ENCODE results near the gene GPRC5A.

The GPRC5A gene

GRCh38 chr12:12922978-12923377, 31.6 kb downstream of the GPRC5A start:
- Histone ChIP-seq H3K36me3 (no peaks in the 10 kb centered on the region), H3K27me3 (no peaks in the 10 kb centered on the region), H3K4me3 (no peak overlapping the region), H3K9me3 (no peaks in the 10 kb centered on the region), H3K27ac (no peak overlapping the region), H3K4me1 (peaks cover 0 to 11% (median 0%) of the 10 kb centered on the region in 4 donors)
- DNase-seq: no peak
- intact Hi-C loops (cut with DNase I; ENCODE audit: low total_unique reads): no loop called here
- TF ChIP-seq CTCF (IDR thresholded peaks at IDR 0.05): no peak

GRCh38 chr12:12924169-12924568, 32.8 kb downstream of the GPRC5A start:
- no peak for TF ChIP-seq CTCF (IDR thresholded peaks at IDR 0.05)
- Histone ChIP-seq H3K27me3 (no peaks in the 10 kb centered on the region), H3K36me3 (no peaks in the 10 kb centered on the region), H3K4me3 (no peak overlapping the region), H3K9me3 (no peaks in the 10 kb centered on the region), H3K27ac (no peak overlapping the region), H3K4me1 (peaks cover 0 to 11% (median 0%) of the 10 kb centered on the region in 4 donors)
- DNase-seq: no peak
- intact Hi-C loops (cut with DNase I; ENCODE audit: low total_unique reads): no loop called here

GRCh38 chr12:12925388-12925787, 34.0 kb downstream of the GPRC5A start:
- Histone ChIP-seq H3K4me1 (peaks cover 0 to 11% (median 0%) of the 10 kb centered on the region in 4 donors), H3K4me3 (no peak overlapping the region), H3K9me3 (no peaks in the 10 kb centered on the region), H3K27ac (peak overlapping the region in 1 of 2 donors; percentile 13), H3K36me3 (no peaks in the 10 kb centered on the region), H3K27me3 (no peaks in the 10 kb centered on the region)
- TF ChIP-seq CTCF (IDR thresholded peaks at IDR 0.05): no peak
- DNase-seq: no peak
- intact Hi-C loops (cut with DNase I; ENCODE audit: low total_unique reads): no loop called here

- intact Hi-C loops (cut with DNase I; ENCODE audit: low total_unique reads): no loop called here
- Histone ChIP-seq H3K36me3 (no peaks in the 10 kb centered on the region), H3K27me3 (no peaks in the 10 kb centered on the region), H3K9me3 (no peaks in the 10 kb centered on the region), H3K4me3 (no peak overlapping the region), H3K4me1 (peaks cover 0 to 11% (median 0%) of the 10 kb centered on the region in 4 donors), H3K27ac (peak overlapping the region in 1 of 2 donors; percentile 40)
- TF ChIP-seq CTCF (IDR thresholded peaks at IDR 0.05): no peak
- no peak for DNase-seq
These were observed 35.3 kb downstream of the GPRC5A start for GRCh38 chr12:12926571-12927071.

- H3K4me1 ChIP-seq: peaks cover 0 to 11% (median 0%) of the 10 kb centered on the region in 4 donors
- peak in 1 of 2 donors; percentile 90 for DNase-seq
- no peak for TF ChIP-seq CTCF (IDR thresholded peaks at IDR 0.05)
- peak overlapping the region in 1 of 2 donors; percentile 40 for H3K27ac ChIP-seq
- intact Hi-C loops (cut with DNase I; ENCODE audit: low total_unique reads): no loop called here
- H3K36me3 ChIP-seq: no peaks in the 10 kb centered on the region
- peak overlapping the region in 1 of 2 donors; percentile 38 for H3K4me3 ChIP-seq
- no peaks in the 10 kb centered on the region for H3K27me3 ChIP-seq
- H3K9me3 ChIP-seq: no peaks in the 10 kb centered on the region
These were observed 36.1 kb downstream of the GPRC5A start for GRCh38 chr12:12927211-12928079.

All from tibial artery (tissue), 4 donors.